Measurements from ENCODE around the gene RAB13.

DNA sequence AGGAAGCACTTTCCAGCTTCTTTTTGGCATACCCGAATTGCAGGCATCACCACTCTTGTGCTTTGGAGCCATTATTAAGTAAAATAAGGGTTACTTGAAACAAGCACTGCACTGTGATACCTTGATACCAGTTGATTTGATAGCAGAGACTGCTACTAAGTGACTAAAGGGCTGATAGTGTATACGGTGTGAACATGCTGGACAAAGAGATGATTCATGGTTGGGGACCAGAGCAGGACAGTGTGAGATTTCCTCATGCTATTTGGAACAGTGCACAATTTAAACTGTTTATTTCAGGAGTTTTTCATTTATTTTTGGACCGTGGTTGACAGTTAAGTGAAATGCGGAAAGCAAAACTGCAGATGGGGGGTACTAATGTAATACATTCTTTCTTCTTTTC, 14.3 kb upstream of the RAB13 start:
- TF ChIP-seq, protein P1, sequence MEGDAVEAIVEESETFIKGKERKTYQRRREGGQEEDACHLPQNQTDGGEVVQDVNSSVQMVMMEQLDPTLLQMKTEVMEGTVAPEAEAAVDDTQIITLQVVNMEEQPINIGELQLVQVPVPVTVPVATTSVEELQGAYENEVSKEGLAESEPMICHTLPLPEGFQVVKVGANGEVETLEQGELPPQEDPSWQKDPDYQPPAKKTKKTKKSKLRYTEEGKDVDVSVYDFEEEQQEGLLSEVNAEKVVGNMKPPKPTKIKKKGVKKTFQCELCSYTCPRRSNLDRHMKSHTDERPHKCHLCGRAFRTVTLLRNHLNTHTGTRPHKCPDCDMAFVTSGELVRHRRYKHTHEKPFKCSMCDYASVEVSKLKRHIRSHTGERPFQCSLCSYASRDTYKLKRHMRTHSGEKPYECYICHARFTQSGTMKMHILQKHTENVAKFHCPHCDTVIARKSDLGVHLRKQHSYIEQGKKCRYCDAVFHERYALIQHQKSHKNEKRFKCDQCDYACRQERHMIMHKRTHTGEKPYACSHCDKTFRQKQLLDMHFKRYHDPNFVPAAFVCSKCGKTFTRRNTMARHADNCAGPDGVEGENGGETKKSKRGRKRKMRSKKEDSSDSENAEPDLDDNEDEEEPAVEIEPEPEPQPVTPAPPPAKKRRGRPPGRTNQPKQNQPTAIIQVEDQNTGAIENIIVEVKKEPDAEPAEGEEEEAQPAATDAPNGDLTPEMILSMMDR (conservative IDR thresholded peaks at IDR 0.05; ENCODE audit: low read length) = no peak
- TF ChIP-seq EZH2phosphoT487 (IDR thresholded peaks at IDR 0.05; ENCODE audit: borderline replicate concordance) = no peak
